ENCODE results near the gene NEK7.
"Not testable (repeated sequence)": the region's sequence is repeated elsewhere in the genome, so short reads cannot be mapped to it uniquely, and the experiment has no call there.

The NEK7 gene

DNA sequence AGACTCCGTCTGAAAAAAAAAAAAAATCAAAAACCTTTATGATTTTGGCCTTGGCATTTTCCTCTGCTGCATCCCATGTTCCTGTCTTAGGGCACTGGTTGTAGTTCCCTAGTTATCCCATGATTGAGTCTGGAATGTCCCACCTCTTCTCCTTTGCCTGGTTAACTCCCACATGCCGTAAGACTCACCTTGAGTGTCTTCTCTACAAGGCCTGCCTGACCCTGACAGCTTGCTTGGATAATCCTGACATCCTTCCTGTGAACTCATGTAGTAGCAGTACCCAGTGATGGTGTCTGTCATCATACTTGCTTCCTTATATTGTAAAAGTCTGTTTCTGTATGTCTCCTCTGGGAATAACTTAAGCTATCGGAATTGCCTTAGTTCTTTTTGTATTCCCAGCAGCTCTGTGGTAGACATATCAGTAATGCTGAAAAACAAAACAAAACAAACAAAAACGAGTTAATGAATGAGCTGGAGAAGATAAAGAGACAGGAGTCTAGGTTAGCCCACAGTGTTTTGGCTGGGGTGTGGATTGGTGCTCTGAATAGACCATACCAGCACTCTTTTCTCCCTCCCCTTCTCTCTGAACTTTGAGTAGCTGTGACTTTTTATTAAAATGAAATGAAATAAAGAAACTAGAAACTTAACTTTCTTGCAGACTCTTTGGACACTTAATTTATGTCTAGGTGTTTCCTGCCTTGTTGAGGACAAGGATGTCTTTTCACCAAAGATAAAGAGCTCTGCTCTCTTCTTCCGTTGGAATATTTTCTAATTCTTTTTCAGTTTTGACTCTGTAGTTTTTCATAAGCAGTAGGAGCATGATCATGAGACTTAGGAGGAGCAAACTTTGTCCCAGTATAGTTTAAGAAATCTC is 15.1 kb downstream of the NEK7 start:
- DNase-seq (ENCODE audit: low spot score) = no peak

DNA sequence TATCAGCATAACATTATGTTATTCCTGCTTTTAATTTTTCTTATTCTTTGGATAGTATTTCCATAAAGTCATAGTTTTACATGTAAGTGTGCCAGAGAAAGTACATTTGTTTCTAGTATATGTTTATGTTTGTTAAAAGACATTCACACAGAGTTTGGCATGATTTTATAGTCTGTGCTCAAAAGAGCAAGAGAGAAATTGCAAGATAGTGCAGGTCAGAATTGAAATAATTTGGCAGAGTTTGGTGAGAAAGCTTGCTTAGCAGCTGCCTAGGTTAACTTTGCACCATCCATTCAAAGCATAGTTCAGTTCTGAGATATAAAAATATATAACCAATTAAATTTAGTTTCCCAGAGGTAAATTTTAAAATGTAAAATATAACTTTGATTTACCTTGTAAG is 17.0 kb downstream of the NEK7 start:
- DNase-seq (ENCODE audit: low spot score) = no peak

DNA sequence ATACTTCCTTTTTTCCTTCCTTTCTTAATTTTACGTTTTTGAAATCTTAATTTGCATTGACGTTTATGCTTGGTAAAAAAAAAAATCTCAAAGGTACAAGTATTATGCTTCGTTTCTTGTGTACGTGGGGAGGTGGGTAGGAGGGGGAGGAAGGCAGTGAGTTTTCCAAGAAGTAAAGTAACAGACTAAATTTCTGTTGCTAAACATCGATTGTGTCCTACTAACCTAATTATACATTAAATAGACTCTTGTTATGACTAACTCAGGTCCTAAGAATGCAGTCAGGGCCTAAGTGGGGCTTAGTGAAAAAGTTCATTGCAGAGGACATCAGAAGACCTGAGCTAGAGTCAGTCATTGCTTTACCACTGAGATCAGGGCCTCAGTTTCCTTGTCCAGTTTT is 17.5 kb downstream of the NEK7 start:
- DNase-seq (ENCODE audit: low spot score) = no peak

DNA sequence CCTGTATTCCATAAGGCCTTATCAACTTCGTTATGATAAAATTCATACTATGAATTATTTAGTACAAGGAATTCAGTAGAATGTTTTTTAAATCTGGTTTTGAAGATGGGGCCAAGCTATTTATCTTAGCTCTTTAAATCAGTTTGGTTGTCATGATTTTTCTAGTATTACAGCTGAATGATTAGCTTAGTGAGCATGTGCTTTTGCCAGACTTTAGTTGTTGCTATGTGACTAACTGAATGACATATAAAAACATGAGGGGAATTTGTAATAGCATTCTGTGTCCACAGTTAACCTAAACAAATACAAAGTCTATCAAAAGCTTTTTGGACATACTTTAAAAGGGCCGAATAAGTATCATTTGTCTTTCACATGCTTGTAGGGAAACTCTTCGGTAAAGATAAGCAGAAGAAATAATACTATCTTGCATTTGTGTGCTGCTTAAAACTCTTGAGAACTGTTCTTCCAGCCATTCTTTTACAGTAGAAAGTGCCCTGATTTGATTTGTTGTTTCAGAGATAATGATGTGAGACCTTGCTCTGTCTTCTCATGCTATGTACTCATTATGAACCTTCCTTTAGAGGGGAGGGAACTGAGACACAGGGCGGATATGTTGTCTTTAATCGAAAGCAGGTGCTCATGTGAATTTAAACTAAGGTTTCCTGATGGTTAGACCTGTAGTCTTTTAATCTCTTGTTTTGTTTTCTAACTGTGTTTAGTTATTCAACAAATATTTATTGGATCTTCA is 18.8 kb downstream of the NEK7 start:
- no peak for DNase-seq (ENCODE audit: low spot score)

DNA sequence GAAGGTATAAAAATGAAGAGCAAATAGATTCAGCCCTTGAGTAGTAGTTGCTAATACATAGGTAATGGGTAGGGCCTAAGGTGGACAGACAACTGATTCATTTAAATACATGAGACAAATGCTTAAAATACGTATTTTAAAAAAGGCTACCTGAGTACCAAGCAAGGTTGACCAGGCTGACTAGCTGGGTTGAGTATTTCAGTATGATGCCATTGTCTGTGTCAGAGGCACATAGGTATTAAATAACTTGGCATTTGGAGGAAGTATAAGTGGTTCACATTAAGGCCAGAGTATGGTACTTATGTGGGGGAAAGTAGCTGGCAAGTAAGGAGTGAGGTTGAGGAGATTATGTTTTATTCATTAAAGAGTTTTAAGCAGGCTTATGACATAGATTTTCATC is 19.4 kb downstream of the NEK7 start:
- DNase-seq (ENCODE audit: low spot score) = no peak

DNA sequence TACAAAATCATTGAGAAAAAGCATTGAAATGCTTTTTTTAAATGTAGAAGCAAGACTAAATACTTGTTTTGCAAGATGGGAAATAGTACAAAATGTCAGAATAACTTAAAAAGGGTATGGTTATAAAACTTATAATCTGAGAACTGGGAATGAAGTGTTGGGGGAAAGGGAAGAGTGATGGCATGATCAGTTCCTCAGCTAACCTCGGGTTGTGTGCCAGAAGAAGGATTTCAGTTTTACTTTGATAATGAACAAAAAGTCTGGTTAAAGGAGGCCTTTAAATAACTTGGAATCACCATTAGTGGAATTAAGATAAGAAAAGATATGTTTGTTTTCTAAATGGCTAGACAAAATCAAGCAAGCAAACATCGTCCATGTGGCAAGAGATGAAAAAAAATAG is 20.7 kb downstream of the NEK7 start:
- DNase-seq (ENCODE audit: low spot score) = no peak

DNA sequence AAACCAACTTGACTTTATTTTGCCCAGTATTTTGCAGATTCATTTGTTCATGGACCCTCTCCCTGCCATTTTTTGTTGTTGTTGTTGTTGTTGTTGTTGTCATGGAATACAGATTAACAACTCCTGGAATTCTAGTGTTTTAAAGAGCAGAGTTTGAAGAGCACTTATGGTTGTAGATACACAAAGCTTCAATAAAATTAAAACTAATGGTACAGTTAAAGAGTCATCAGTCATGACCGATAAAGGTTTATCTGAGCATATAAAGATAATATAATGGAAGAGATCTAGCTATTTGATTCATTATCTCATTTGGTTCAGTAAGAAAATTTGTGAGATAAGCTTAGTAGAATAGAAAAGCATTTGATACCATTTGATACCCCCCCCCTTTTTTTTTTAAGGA is 21.8 kb downstream of the NEK7 start:
- no peak for DNase-seq (ENCODE audit: low spot score)

DNA sequence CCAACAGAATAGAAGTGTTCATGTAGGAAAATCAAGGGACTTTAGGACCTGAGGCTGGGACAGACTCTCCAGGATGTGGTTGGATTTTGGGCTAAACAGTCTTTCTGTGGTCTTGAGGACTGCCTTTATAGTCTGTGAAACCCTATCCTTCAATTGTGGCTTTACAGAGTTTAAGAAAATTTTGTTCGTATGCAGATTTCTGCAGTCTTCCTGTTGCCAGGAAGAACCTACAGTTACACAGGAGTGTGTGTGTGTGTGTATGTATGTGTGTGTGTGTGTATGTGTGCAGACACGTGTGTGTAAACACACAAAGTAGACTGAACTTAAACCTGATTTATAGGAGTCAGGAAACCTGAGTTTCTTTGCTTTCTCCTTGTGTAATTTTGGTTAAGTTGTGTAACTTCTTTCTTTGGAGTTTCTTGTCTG is 22.8 kb downstream of the NEK7 start:
- no peak for DNase-seq (ENCODE audit: low spot score)

DNA sequence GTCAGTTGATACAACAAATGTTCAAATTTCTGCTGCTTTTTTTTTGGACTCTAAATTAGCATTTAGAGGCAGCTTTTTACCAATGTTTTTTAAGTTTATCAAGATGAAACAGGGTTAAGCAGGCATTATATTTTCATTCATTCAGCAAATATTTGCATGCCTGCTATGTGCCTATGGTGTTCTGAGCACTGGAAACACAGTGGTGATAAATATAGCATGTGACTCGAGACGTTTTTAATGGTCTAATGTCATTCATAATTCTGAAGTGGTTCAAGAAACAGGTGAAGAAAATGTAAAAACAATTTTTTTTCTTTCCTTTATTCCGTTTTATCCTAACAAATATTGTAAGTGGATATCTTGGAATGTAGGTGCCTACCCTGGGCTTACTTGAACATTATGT is 26.8 kb downstream of the NEK7 start:
- no peak for DNase-seq (ENCODE audit: low spot score)

DNA sequence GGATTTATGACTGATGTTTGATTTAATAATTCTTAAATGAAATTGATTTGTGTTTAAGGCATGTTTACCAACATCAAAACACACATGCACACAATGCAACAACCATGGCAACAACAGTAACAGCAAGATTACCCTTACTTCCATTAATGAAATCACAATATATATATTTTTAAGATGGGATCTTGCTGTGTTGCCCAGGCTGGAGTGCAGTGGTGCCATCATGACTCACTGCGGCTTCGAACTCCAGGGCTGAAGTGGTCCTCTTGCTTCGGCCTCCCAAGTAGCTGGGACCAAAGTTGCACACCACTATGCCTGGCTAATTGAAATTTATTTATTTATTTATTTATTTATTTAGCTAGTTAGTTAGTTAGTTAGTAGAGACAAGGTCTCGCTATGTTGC is 27.7 kb downstream of the NEK7 start:
- DNase-seq (ENCODE audit: low spot score) = no peak

DNA sequence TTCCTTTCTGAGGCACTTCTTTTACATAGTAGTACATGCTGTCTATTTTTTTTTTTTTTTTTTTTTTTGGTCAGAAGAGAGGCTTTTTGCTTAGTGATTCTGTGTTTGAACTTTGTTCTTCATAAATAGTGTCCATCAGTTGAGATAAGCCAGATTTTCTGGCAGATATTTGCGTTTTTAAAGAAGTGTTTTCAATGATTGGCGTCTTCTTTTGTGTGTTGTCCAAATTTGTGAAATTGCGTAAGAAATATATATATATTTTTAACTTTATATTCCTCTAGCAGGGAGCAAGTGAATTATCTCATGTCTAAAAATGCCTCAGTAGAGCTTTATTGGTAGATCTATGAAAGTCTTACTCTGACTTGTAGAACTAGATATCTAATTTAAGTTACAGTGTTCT is 28.3 kb downstream of the NEK7 start:
- DNase-seq (ENCODE audit: low spot score) = no peak

DNA sequence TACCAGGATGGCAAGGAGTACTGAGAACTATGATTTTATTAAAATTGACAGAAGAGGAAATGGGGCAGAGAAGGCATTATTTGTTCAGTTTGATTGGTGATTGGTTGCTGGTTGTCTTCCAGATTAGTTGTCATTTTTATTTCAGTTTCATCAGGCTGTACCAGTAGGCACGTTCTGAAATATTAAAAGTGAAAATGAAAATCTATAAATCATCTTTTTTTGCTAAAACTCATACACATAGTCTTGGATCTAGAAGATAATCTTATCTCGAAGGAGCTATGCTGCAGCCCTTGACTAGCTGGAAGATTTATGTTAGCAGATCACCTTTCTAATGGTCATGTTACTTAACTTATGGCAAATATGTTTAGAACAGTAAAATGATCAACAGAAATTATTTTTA is 29.0 kb downstream of the NEK7 start:
- DNase-seq (ENCODE audit: low spot score) = no peak

DNA sequence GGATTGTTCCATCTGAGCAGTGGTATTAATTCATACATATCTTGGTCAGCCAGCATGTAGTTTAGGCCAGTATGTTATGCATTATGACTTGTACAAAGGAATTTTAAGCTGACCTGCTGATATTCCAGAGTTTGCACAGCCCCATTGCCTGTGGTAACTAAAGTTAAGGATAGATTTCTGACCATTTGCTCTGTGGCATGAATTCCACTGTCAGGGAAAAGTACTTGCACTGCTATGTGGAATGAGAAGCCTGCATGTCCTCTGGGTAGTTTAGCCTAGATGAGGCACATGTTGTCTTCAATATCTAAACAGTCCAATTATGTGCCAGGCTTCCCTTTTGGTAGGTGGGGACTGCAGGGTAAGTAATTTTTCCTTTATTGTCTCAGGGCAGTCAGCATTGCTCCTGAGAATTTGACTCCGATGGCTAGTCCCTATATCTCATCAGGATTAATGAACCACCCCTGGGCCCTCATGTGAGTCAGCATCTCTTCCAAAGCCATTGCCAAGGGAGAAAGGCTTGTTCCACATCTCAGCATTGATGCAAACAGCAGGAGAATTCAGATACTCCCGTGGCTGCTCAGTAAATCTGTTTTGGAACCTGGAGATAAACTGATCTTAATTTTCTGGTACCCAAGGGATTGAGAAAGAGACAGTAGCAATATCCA is 30.2 kb downstream of the NEK7 start:
- DNase-seq (ENCODE audit: low spot score) = no peak

DNA sequence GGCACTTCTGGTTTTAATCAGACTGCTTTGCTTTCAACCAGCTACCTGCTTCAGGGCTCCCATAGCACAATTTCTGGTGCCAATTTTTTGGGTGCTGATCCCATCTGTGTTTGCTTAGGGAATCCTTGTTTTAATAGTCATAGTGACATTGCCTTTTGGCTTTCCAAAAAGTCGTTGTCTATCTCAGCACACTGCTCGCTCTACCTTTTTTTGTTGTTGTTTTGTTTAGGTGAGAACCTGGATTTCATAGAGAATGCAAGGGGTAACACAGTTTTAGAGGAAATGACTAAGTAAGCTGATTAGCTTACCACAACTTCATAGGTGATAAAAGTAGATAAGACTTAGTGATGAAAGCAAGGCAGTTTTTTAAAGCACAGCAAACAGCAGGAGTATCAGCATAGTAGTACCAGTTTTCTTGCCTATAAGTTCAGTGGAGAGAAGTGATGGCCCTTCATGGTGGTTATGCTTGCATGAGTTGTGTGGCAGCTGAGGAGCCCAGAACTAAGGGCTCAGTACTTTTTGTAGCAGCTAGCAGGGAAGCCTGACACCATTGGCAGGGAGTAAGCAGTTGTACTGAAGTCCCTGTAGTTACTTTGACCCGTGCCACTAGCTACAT is 31.3 kb downstream of the NEK7 start:
- DNase-seq (ENCODE audit: low spot score) = no peak

DNA sequence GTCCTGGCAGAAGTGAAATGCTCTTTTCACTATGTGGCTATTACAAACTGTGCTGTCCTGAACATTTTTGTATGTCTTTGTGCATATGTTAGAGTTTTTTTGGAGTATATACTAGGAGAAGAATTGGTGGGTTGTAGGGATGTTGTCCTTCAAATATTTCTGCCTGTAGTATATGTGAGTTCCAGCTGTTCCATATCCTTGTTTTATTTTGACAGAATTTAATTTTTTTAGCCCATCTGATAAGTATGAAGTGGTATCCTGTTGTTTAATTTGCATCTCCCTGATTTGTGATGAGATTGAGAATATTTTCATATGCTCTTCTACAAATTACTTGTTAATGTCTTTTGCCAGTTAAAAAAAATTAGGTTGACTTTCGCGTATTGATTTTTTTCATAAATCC is 34.3 kb downstream of the NEK7 start:
- DNase-seq (ENCODE audit: low spot score) = no peak

DNA sequence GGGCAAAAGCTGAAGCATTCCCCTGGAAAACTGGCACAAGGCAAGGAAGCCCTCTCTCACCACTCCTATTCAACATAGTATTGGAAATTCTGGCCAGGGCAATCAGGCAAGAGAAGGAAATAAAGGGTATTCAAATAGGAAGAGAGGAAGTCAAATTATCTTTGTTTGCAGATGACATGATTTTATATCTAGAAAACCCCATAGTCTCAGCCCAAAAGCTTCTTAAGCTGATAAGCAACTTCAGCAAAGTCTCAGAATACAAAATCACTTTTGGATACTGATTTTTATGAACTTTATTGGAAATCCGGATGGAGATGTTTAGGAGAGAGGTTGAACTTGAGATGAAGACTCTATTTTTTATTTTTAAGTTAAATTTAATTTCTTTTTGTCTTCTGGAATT is 37.1 kb downstream of the NEK7 start:
- not testable (repeated sequence) for DNase-seq (ENCODE audit: low spot score)

DNA sequence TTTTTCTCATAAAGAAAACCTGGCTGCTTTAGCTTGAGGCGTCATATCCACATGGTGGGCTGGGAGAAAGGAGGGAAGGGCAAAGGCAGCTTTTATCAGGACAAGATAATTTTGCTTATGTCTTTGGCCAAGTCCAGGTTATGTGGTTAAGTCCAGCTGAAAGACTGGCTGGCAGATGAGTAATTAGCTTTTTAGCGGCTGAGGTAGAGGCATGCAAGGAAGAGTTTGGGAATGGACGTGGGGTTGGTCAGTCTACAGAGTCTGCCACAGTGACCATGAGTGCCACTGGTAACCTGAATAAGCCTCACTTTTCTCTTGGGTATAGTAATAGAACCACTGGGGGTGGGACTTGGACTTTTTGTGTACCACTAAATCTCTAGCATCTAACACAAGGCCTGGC is 39.8 kb downstream of the NEK7 start:
- DNase-seq (ENCODE audit: low spot score) = no peak

DNA sequence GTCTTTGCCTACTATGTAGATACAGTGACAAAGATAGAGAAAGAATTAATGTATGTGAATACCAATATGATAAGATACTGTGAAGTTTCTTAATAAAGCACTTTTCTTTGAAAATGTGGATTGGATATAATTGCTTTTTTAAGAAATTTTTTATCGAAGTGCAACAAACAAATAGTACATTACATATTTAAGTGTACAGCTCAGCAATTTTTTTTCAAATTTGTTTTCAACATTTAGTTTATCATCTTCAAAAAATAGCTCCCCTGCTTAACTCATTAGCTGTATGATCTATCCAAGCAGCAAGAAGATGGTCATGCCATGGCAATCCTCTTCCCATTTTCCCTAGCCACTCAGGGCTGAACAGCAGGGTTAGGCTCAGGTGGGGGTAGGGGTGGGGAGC is 40.5 kb downstream of the NEK7 start:
- DNase-seq (ENCODE audit: low spot score) = no peak

DNA sequence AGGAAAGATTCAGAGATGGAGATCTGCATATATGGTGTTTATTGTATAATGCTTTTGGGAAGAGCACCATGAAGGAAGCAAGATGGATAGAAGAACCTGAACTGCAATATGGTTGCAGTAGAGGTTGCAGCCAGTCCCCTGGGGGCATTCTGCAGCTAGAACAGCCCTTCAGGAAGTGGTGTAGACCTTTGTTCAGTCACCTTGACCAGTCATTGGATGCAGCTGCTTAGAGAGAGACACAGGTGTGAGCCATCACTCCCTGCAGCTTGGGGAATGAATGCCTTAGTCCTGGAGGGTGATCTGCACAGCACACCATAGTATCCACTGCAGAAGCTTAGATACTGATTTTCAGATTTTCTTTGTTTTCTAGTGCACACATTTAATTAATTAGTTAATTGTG is 42.3 kb downstream of the NEK7 start:
- no peak for DNase-seq (ENCODE audit: low spot score)

DNA sequence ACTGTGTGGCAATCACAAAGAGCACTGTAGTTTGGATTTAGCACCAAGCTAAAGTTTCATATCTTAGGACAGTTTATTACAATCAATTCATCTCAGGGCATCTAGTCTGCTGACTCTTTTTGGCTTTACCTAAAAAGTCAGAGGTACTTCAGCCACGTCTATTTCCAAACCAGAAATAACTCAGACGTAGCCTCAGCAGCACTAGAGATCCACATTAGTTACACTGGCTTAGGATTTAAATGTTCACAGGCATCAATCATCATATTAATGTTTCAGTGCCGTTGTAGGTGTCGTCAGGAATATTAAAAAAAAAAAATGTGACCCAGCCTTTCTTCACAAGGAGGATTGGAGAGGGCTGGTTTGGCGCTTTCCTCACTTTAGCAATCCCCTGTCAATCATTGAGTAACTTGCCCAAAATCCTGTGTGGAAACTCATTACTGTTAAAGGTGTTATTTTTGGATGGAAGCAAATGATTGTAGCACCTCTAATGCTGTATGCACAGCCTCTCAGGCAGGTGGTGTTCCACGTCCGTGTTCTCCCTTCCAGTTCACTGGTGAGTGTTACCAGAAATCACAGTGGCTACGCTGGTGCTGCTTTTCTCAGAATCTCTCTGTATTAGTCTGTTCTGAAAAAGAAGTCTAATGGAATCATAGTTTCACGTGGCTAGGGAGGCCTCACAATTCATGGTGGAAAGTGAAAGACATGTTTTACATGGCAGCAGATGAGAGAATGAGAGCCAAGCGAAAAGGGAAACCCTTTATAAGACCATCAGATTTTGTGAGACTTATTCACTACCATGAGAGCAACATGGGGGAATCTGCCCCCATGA is 45.4 kb downstream of the NEK7 start:
- DNase-seq (ENCODE audit: low spot score) = no peak

DNA sequence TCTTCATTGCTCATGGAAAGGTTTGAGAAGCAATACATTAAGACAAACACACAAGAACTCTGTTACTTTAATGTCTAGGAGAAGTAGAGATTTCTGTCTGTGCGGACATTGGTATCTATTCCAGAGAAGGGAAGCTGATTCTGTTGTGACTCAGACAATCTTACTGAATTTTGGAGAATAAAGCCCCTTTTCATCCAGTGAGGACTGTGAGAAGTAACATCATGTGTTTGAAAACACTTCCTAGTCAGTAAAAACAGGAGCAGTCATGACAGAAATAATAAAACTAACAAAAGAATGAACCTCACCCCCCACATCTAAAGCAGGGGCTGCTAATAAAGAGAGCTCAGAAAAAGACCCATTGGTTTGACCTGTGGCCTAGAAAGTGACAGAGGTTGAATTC is 46.6 kb downstream of the NEK7 start:
- DNase-seq (ENCODE audit: low spot score) = peak; percentile 13
